SK-N-MC (cell line): Measurements from ENCODE around the gene CNPY1.

Source experiments
- EZH2 ChIP-seq: fragments of 200-600 bp; sonication (generic); IDR thresholded peaks from one replicate; pipeline ENCODE4 v1.6.1; 2017; ENCODE audit warnings: antibody characterized with exemption
- FOXP2 ChIP-seq: optimal IDR thresholded peaks from 2 replicates; pipeline ENCODE3; 2011; ENCODE audit warnings: mild to moderate bottlenecking, moderate library complexity; ENCODE audit not compliant: insufficient read depth; ENCODE audit errors: extremely low read length, control extremely low read depth
- POLR2AphosphoS5 ChIP-seq: IDR thresholded peaks from 2 replicates; pipeline ENCODE4 v1.6.1; 2012; ENCODE audit warnings: mild to moderate bottlenecking, low read depth, low read length, borderline replicate concordance

DNA sequence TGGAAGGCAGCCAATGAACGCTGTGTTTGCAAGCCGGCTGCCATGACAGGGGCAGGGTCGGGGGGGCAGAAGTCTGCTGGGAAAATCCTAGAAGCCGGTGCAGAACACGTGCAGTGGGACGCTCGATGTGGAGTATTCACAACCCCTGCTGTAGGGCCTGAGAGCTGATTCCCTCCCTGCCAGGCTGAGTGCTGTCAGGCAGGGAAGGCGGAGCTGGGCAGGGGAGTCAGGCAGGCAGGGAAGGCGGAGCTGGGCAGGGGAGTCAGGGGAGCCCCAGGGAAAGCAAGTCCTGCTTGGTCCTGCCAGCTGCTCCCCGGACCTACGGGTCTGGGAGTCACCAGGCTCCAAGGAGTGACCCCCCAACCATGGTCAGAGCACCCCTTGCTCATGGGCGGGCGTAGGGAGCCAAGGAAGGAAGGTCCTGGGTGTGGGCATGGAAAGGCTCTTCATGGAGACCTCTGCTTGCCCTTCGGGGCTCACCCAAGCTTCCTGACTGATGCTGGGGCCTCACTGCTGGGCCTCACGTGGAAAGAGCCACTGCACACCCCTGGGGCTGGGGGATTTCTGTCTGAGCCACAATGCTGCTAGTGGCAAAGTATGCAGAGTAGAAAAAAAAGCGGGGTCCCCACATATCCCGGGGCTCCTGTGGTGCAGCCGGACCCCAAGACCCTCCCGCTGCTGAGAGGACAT lies 4.2 kb downstream of the CNPY1 start:
- TF ChIP-seq POLR2AphosphoS5 (no peak), EZH2 (no peak), FOXP2 (no peak)
